Kidney glomerular epithelial cell (primary cell): ENCODE results near the gene PTAFR.

Experiments used
- DNase-seq: peaks from one replicate; lab custom pipeline; 2025; lab: John Stamatoyannopoulos, UW

Gene PTAFR, protein sequence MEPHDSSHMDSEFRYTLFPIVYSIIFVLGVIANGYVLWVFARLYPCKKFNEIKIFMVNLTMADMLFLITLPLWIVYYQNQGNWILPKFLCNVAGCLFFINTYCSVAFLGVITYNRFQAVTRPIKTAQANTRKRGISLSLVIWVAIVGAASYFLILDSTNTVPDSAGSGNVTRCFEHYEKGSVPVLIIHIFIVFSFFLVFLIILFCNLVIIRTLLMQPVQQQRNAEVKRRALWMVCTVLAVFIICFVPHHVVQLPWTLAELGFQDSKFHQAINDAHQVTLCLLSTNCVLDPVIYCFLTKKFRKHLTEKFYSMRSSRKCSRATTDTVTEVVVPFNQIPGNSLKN

DNA sequence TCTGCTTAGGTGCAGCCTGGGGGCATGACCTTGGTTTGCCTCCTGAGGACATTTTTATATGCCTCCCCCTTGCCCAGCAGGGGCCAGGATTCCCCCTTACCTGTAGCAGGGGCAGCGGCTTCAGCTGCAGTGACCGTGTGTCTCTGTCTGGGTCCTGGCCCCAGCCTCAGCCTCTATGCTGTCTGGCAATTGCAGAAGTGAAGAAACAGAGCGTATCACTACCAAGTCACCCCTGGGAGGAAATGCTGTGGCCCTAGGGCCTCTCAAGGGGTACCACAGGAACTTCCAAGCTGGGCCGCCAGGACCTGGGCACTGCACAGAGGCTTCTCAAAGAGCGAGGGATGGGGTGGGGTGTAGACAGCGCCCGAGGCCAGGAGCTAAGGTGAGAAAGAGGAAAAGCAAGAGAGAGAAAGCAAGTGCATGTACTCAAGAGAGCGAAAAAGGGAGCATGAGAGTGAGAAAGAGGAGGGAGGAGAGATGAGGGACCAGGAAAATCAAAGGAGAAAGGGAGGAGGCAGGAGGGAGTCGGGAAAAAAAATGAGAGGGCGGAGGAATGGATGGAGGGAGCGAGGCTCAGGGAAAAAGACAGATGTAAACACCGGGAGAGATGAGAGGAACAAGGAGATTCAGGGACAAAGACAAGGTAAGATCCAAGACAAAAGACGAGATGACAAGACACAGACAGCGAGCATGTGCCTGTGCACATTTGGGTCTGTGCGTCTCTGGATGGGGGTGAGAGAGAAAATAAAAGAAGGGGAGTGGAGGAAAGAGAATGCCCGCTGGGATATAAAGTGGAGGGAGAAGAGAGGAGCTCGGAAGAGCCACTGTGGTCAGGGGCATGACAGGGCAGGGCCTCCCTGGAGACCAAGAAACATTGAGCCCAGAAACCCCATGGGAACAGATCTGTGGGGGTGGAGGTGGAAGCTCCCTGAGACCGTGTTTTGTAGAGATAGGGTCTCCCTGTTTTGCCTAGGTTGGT is at the start of gene PTAFR:
TSS of gene PTAFR (minus strand) at position 199 of the 979 bp plus-strand sequence. CDS start 25,669 bp downstream, outside the sequence.
- no peak for DNase-seq

DNA sequence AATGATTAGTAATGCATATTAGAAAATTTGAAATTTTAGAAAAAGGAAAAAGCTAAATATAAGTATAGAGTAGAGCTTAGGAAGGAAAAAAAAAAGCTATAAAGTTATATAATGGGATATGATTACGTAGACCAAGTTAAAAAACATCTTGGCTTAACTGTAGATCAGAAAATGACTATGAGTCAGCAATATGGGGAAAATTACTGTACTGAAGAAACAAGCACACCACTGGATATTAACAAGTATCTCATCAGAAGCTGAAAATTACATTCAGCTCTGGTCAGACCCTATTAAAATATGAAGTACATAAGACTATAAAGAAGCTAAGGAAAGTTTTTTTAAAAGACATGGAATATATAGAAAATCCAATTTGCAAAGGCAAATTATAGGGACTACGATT is 36.8 kb upstream of the PTAFR start:
- no peak for DNase-seq

DNA sequence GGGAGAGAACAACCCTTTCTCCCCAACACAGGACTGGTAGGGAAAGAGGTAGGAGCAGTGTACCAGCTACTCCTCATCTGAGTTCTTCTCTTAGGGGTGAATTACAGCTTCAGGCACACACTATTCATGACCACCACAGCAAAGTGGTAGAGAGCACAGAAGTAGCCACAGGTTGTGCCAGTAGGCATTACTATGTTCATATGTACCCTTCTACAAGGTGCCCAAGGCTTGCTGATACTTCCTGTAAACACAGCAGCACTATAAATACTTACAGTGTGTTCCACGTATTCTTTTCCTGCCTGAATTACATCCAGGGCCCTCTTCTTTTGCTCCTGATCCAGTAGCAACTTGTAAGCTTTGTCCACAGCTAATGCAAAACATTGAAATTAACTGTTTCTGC is 33.2 kb upstream of the PTAFR start:
- no peak for DNase-seq

DNA sequence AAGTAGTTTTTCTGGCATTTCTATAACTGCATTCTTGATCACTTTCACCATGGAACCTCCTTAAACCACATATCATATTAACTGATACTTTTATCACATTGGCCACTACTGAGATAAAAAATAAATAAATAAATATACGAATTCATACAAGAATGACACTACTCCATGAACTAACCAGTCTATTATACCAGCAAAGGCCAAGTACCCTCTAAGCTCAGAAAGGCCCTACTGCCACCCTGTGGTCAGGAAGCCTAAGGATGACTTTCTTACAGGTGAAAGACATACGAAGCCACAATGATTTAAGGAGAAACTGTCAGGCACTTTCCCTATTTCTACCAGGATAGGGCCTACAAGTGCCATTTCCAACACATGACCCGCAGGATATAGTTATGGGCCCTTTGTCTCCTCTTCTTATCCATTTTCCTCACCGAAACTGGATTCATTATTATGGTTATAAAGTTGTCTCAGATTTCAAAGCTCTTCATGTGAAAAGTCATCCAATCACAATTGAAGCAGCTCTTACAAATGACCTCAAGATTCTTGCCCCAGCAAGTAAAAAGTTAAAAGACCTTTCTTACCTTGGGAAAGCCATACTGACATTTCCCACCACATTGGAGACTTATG is 32.4 kb upstream of the PTAFR start:
- DNase-seq = peak; percentile 85

DNA sequence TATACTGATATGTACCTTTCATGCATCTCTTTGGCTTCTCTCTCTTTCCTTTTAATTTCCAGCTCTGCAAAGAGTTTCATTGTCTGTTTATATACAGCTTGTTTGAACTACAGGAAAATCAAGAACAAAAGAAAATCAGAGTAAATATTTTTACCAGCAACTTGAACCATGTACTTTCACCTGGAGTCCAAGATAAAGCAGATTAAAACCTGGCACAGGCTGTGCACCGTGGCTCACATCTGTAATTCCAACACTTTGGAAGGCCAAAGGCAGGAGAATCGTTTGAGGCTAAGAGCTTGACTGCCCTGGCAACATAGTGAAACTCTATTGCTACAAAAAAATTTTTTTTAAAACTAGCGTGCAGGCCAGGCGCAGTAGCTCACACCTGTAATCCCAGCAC is 28.8 kb upstream of the PTAFR start:
- no peak for DNase-seq

DNA sequence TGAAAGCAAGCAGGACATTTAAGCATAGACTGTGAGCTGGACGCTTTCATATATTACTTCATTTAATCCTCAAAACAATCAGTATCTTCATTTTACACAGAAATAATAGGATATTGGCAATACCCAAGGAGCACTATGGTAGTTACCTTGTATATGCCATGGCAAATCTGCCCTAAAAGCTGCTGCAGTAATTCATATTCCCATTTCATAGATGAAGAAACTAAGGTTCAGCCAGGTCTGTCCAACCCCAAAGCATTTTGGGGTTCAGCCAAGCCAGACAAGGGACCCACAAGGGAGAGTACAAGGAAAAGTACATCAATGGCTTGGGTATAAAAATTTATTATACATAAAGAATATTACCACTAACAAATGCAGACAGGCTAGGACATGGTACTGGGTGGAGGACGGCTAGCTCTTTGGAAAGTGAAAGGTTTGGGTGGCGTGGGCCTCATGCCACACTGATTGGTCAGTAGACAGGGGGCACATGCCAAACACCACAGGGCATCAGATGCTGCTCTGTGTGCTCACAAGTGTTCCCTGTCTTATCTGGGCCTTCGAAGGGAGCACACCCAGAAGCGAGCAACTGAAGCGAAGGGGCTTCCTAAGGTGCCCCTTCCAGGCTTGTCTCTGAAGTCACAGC is 23.9 kb upstream of the PTAFR start:
- no peak for DNase-seq

DNA sequence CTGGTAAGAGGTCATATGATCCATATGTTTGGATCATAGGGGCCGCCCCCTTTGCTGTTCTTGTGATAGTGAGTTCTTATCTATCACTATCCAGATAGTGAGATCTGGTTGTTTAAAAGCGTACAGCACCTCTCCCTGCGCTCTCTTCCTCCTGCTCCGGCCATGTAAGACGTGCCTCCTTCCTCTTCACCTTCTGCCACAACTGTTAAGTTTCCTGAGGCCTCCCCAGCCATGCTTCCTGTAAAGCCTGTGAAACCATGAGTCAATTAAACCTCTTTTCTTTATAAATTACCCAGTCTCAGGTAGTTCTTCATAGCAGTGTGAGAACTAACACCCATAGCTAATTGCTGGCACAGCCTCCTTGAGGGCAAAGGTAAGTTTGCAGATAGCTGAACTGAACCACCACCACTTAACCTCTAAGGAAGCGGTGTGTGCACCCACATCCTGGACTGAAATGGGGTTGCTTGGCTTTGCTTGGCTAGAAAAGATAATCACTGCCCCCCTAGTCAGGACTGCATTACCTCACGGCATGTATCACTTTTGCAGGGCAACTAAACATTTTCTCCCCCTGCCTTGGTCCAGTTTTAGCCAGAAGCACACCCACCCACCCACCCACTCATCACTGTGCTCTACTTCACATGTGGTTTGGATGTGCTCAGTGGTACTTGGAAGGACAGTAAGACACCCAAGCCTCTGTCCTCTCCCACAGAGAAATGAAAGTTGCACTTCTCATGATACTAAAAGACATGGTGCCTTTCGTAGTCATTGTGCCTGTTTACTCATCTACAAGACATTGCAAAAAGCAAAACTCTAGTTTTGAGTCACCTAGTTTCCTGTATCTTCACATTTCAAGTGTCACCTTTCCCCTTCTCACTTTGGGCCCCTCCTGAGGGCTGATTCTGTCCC is 23.1 kb upstream of the PTAFR start:
- DNase-seq = no peak

DNA sequence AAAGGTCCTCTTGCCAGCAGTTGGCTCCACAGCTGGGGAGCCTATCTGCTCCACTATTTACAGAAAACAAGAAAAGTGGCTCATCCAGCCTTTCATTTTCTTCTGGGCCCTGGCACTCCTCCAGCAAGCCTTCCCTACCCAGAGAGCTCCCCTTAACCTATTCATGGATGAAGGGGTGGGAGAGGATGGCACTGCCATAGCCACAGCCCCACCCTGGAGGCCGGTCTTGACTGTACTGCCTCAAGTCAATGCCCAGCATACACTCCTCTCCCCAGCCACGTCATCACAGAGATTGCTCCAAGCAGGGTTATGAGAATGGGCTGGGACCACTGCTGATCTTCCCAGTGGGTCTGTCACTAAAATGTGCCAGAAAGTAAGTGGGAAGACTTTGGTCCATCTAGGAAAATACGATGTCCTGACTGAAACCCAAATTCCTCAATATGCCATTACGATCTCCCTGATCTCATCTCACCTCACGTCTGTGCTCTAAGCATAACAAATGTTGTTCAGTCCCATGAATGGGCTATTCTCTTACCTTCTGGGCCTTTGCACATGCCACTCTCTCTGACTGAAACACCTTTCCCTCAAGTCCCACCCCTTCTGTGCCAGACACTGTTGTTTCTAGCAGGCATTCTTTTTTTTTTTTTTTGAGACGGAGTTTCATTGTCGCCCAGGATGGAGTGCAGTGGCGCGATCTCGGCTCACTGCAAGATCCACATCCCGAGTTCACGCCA is 21.4 kb upstream of the PTAFR start:
- no peak for DNase-seq

DNA sequence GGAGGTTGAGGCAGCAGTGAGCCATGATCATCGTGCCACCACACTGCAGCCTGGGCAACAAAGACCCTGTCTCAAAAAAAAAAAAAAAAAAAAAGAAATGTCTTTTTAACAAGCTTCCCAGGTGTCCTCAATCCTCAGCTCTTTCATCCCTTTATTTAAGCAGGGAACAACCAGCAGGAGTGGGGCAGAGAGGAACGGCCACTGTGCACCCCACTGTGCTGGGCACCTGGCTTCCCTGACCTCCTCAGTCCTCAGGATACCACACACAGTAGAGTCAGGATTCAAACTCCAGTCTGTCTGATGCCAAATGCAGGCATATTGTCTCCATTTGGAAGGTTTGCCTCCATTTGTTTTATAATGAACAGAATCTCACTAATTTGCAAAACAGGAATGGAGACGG is 19.8 kb upstream of the PTAFR start:
- no peak for DNase-seq

DNA sequence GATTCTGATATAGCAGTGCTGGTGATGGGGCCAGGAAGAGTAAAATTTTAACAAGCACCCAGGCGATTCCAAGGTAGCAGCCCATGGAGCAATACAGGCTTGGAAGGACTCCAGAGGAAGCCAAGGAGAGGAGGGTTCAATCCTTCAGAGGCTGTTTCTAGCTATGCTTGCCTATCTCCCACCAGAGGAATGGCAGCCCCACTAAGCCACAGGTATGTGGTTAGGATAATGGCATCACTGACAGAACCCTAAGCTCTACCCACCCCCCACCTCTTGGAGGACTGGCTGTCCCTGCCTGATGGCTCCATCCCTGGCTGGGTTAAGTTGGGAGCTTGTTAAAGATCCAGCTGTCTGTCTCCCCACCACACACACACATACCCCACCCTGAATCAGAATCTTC is 19.3 kb upstream of the PTAFR start:
- DNase-seq = no peak

DNA sequence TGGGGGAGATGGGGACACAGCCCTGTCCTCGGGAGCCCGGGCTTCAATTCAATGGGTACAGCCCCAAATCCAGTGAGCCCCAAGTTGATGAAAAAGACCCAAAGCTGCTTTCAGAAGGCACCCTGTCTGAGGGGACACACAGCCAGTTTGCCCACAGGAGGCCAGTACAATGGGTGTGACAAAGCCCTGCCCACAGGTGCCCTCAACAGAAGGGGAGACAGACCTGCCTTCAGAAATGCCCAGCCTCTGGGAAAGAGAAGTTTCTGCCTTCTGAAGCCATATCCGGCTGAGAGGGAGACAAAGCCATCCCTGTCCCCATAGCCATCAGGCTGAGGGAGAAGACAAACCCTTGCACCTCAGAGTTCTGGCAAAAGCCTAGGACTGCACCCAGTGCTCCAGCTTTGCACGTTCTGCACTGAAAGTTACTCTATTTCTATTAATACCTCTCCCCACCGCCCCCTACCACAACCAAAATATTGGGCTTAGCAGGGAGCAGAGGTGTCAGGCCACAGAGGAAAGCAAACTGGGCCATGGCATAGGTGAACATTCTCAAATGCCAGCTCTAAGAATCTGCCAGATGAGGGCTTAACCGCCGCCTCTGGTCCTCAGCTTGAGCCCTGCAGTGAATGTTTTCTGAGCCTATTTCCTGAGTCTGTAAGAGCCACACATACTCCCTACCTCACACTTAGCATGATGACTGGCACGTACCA is 18.0 kb upstream of the PTAFR start:
- DNase-seq = no peak

DNA sequence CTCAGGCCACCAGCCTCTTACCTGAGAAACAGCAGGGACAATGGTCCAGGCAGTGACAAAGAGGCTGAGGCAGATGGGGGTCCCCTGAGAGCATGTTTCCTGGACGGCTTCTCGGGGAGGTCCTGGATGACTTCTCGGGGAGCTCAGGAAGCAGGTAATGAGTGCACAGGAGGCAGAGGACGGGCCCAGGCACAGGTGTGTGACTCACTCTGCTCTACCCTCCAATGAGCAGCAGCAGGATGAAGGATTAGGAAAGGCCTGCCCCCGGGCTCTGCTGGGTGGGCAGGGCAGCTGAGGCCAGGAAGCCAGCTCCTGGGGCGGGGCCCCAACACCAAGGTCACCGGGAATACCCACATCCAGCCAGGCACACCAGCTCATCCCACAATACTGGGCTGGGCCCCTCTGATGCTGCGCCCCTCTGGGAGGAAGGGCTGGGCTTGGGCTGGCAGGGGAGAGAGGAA is 17.2 kb upstream of the PTAFR start:
- DNase-seq = peak; percentile 5

DNA sequence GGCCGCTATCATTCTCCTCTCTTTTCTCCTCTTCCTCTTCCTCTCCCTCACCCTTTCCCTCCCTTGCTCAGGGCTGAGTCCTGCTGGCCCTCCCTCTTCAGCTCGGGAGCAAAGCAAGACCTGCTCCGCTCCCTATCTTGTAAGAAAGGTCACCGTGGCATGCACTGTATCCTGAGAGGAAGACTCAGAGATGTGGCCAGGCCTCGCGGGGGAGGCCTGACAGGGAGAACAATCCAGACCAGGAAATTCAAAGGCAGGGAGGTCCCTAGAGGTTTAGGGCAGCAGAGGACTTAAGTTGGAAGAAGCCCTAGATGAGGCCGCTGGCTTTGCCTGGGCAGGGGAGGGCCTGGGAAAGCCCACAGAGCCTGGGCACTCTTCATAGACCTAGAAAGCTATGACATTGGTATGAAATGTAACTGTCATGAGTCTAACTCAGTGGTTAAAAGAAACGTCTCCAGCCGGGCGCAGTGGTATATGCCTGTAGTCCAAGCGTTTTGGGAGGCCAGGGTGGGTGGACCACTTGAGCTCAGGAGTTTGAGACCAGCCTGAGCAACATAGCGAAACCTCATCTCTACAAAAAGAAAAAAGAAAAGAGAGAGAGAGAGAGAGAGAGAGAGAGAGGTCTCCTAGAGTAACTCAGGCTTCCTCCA is 14.6 kb upstream of the PTAFR start:
- no peak for DNase-seq

DNA sequence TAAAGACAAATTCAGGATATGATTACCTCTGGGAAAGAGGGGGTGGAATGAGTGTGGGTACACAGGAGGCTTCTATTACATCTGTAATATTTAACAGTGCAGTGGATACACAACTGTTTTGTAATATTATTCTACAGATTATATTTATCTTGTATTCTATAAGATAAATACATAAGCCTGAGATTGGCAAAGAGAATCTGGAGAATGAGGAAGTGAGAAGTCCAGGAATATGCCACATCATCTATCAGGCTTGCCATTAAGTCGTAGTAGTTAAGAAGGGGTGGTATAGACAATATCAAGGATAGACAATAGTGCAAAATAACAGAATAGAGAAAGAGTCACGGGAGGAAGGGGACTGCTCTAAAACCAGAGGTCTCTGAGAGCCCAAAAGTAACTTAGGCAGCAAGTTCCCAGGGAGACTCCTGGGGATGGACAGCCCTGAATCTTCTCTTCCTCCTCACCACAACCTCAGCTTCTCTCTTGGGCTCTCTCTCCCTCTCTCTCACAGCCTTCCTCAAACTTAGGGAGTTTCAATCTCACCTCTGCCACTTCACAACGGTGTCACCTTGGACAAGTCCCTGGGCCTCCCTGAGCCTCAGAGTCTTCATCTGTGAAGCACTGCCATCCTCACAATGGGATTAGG is 14.0 kb upstream of the PTAFR start:
- DNase-seq = no peak

DNA sequence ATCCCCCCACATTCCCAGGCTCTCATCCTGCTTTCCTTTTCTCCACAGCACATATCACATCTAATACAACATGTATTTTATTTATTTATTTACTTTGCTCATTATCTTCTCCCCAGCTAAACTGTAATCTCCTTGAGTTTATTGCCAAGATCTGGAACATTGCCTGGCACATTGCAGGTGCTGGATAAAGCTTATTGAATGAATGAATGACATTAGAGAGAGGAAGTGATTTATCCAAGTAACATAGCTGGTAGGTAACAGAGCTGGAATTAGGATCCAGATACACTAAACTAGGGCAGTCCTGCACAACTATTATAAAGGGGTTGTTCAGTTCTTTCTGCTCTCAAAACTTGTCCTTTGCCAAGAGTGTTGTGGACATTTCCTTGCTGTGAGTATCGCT is 8.6 kb upstream of the PTAFR start:
- no peak for DNase-seq

DNA sequence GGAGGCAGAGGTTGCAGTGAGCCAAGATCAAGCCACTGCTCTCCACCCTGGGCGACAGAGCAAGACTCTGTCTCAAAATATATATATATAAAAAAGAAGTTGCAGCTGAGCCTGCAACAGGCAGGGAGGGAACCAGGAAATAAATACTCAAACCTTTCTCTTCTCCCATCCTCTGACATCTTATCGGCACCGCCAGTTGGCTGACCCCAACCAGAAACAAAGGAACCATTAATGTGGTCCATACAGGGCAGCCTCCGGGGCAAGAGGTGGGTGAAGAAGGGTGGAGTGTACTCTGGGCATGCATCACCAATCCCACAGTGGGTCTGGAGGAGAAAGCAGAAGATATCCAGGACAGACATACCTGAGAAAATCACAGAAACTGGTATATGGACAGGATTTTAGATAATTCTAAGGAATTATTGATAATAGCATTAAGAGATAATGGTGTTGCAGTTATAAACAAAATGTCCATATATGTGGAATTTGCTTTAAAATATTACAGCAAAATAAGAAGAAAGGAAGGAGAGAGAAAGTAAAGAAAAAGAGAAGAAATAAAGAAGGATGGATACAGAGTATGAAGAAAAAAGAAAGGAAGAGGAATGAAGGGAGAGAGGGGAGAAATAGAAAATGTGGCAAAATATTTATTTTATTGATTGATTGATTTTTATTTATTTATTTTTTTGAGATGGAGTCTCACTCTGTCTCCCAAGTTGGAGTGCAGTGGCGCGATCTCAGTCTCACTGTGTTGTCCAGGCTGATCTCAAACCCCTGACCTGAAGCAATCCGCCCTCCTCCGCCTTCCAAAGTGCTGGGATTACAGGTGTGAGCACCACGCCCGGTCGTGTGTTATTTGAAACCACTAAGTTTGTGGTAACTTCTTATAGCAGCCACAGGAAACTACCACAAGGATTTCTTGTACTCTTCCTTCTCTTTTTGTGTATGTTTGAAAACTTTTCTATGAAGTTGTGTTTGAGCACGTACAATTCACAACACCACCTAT is 4.1 kb upstream of the PTAFR start:
- DNase-seq = no peak
